Stimulated activated CD8-positive, alpha-beta memory T cell treated with anti-CD3 and anti-CD28 coated beads, Interleukin-7, amount 100 ng/mL, for 4 hours (primary cell): ENCODE results near the gene APOBEC2.
A peak's percentile ranks its signal among the peaks of the same experiment; 100 is the strongest.

Experiments used
- DNase-seq, 2 donors: peaks; one replicate each; pipeline ENCODE4 v3.0.0-alpha.2; 2020; ENCODE audit warnings: low read depth in 2 of 2

The APOBEC2 gene

DNA sequence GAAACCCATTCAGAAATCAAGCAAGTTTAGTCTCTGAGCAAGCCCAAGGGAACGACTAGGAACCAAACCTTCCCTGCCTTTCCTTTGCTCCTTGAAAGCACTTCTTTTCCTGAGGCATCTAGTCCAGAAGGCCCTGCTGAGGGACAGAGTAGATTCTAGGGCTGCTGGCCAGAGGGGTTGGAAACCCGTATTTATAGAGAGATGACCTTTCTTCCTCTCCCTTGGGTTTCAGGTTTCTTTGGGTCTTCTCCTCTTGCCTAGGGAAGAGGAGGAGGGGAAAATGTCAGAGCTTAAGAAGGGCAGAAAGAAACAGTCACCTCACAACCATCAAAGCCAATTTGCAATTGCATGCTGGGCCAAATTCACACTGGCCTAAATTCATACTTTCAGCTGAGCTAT is 5.8 kb downstream of the APOBEC2 start:
- no peak for DNase-seq

DNA sequence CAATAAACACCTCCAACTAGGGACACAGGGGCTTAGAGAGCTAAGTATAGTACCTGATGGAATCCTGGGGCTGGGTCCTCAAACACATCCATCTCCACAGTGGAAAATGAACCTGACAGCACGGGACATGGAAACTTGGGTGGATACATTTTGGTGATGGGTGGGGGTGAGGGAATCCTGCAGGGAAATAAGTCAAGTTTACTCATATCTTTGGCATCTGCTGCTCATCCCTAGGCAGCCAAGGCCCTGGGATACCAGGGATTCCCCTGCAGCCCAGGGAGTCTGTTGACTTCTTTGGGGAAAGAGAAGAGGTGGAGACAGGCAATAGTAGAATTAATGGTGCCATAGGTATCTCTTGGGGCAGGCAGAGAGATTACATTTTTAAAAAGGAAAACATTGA is 6.6 kb downstream of the APOBEC2 start:
- DNase-seq: no peak

DNA sequence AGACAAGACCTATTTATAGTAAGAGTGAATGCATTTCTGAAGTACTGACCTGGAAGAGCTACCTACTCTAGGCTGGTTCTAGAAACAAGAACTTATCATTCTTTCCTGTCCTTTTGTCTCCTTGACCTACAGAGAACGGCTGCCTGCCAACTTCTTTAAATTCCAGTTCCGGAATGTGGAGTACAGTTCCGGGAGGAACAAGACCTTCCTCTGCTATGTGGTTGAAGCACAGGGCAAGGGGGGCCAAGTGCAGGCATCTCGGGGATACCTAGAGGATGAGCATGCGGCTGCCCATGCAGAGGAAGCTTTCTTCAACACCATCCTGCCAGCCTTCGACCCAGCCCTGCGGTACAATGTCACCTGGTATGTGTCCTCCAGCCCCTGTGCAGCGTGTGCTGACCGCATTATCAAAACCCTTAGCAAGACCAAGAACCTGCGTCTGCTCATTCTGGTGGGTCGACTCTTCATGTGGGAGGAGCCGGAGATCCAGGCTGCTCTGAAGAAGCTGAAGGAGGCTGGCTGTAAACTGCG is 8.3 kb downstream of the APOBEC2 start:
- no peak for DNase-seq

DNA sequence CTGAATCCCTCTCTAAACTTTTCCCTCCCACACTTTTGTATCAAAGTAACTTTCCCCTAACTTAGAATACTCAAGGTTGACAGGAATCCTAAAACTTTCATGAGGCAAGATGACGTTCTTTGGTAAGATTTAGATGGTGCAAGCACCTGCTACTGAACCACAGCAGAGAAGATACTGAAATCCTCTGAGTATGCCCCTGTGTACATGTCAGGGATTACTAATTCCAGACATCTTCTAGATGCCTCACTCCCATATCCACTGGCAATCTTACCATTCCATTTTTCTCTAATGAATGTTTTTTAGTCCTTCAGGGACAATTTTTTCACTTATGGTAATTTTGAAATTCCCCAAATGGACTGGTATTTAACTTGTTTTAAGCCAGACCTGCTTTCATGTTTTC is 9.1 kb downstream of the APOBEC2 start:
- DNase-seq: no peak

DNA sequence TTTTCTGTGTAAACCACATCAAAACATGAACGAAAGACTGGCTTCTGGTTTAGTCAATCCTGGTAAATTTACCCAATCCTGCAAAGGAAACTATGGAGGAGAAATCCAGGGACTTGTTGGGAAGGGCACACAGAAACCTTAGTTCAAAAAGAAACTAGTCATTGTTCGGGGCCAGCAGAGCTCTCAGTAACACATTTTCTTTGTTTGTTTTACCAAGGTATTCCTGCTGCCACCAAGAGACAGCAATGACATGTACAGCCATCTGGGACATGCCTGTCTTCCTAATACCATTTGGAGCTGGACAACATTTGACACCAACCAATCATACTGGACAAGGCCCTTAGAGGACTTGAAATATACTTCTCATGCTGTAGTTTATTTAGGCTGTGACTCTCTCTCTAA is 10.9 kb downstream of the APOBEC2 start:
- DNase-seq: no peak

DNA sequence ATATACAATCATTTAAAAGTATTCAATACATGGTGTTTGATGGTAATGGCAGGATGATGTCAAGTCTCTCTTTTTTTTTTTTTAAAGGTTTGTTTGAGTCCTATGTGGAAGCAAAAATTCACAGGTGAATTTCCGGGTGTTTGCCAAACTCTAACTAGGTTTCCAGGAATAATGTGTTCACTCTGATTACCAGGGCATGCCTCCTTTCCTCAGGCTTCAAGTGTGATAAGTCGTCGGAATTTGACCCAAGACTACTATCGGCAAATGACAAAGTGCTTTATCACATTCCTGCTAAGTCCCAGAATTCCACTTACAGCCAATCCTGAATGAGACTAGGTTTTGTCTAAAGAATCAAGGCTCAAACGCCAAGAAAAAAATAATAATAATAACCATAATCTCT is 11.8 kb downstream of the APOBEC2 start:
- no peak for DNase-seq

DNA sequence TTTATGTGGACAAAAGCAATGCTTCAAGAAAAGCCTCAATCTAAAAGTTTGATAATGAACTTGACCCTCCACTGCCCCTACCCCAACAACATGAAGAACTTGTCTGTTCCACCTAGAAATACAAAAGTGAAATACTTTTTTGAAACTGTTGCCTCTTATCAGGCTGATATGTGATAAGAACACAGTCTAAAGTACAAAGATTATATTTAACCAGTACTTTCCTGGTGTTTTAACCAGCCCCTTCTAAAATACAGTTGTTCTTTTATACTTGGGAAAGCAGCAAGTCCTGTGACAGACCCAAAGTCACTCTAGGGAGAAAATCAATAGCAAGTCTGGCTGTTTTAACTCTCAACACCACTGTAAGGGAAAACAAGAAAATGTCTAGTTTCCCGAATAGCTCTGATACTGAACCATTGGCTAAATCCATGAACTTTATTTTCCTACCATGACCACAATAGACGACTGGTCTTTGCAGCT is 12.6 kb downstream of the APOBEC2 start:
- no peak for DNase-seq

DNA sequence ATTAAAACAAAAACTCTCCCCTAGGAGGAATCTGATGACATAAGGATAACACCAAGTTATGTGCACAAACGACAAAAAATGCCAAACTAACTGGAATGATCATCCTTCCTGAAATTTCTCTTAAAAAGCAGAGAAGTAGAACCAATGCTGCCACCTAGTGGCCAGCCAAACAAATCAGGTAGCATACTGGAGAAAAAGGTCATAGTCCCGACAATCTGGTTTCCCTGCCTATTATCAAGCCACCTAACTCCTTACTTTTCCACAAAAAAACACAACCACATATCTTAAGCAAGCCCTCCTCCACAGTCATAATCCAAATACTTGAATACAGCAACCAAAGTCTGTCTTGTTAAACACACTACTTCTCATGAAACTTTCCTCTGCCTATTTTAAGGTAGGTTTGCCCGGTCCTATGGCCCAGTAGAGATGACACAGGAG is 13.9 kb downstream of the APOBEC2 start:
- DNase-seq: peak; percentile 27 to 37

DNA sequence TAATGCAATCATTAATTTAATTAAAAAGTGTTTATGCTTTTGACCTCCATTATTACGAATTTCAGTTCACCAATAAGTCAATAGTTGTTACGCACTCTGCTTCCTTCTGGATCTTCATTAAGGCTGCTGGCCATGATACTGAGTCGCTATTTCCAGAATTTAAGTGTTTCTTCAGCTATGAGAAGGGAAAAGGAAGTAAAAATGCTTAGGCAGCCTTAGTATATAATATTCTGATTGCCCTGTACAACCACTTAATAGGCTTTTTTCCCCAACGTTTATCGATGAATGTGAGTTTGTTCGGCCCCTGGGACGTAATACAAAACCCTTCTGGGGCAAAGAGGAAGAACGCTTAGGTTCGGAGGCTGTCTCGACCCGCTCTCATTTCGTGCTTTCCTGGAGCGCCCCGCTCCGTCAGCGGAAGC is 18.5 kb downstream of the APOBEC2 start:
- peak in 1 of 2 donors; percentile 54 for DNase-seq

DNA sequence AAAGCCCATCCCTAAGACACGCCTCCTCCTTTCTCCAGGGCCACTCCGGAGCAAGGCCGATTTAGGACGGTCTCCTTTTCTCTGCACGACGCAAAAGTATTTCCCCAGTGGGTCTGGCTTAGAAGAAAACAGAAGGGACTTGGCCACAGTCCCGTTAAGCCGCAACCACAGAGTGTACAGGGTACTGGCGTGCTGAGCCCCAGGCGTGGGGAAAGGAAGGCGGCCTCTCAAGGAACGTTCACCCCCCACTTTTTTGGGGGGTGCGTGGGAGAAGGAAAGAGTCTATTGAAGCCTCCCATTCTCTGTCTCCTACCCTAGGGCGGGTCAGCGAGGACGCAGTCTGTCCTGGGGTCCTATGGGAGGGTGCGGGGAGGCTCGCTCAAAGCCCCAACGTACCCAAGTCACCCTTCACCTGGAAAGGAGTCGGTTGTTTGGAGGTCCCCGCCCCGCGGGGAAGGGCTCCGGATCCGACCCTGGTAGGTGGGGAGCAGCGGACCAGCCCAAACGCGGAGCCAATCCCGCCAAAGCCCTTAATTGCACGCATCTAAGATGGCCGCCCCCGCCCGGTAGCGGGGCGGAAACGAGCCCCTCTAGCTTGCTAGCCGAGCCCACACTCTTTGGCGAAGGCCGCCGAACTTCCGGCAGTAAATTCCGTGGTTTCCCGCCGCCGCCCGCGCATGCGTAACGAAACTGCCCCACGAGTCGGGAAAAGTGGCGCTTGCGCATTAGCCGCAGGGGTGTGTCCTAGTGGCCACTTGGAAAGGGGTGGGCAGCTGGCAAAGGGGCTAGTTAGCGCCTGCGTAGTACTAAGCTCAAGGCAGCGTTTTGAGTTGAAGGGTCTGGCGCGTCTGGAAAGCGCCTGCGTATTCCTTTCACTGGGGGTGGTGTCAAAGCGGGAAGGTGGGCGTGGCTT is 19.2 kb downstream of the APOBEC2 start, which contains the start of gene OARD1:
Gene OARD1, minus strand, starts transcription at position 434 of the 913 bp plus-strand sequence. CDS start 722 bp downstream, outside the sequence.
- DNase-seq: peak; percentile 99 to 100

DNA sequence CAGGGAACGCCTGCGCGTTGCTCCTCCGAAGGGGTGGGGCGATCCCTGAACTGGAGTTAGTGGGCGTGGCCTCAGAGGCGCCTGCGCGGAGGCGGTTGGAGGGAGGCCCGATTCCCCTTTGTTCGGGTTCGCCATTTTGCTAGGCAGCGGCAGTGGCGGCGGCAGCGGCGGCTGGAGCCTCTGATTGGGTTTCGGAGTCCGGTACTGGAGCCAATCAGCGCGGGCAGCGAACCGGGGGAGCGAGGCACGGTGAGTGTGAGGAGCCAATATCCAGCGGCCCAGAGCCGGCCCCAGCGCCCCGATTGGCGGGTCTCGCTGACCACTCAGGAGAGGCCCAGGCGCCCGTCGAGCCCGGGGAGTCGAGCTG is 19.8 kb downstream of the APOBEC2 start, which contains the start of gene NFYA:
Gene NFYA, plus strand, starts transcription at position 139 of the 367 bp plus-strand sequence. CDS start 6,116 bp downstream, outside the sequence.
- DNase-seq: peak in 1 of 2 donors; percentile 99

DNA sequence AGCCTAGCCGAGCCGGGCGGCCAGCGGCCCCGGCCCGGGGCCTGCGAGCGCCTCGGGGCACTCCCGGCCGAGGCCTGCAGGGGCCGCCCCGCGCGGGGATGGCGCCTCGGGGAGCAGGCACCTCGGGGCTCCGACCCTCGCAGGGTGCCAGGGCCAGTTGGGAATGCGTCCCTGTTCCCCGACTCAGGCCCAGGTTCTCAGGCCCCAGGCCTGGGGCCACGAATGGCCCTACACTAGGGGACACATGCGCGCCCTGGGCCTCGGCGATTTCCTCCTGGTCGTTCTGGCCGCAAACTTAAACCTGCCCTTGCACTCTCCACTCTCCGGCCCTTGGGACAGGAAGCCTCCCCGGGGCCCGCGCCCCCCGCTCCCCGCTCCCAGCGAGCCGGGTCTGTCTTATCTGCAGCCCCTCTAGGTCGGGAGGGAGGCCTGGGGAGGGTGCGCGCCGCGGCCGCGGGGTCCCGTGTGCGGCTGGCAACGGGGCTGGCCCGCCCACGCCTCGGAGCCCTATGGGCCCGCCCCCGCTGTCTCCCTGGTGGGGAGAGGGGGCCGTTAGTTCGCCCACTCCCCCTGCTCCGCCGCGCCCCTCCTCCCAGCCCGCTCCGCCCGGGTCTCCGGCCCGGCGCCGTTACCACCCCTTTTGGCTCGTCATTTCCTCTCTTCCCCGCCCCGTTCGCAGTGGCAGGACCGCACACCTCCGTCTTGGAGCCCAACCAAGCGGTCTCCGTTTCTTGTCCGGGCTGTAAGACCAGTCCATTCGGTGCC is 20.4 kb downstream of the APOBEC2 start:
- DNase-seq: peak; percentile 55 to 76

DNA sequence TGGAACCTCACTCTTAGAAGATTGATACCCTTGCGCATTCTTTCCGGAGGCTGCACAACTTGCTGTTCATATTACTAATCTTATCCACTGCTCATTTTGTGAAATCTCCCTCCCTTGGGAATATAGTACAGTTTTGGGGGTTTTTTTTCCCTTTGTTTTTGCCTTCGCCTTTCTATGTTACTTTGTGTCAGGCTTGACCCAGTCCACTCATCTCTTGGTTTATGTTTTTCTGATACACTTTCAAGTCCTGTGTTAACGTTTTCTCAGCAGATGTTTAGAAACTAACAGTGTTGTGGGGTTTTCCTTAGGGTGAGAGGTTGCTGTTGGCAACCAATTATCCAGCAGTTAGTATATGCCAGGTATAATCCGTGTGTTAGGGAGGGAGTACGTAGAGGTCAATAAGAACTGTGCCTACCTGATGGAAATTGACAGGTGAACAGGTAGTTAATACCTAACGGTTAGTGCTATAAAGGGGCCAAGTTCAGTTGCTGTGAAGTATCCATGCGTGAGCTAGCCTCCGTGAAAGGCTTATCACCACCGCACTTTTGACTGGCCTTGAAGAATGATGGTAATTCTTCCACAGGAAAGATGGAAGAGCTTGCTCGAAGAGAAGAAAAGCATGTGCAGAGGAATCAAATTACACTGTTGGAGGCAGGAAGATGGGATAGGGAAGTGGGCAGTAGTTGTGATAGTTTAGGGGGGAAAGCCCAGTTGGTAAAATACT is 21.1 kb downstream of the APOBEC2 start:
- no peak for DNase-seq

DNA sequence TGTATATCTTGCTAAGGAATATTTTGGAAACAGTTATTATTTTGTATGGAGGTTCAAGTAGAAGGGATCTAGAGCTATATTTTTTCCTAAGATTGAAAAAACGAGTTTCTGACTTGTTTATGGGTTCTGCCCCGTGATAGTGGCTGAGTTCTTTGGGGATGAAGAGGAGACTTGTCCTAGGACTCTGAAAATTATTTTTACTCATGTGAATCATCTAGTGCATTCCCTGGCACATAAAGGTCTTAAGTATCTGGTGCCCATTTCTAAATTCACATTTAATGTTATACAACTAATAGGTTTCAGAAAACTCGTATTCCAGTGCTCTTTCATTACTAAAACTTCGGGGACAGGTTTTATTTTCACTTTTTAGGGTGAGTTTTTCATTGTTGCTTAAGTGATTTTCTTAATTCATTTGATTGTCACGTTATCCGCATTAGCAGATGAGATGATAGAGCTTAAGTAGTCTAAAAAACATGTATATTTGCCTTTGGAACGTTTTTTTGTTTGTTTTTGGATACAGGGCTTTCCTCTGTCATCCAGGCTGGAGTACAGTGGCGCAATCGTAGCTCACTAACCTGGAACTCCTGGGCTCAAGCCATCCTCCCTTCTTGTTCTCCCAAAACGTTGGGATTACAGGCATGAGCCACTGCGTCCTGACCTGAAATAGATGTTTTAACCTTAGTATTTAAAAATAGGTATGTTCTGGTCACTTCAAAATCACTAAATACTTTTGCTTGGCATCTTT is 21.9 kb downstream of the APOBEC2 start:
- no peak for DNase-seq

DNA sequence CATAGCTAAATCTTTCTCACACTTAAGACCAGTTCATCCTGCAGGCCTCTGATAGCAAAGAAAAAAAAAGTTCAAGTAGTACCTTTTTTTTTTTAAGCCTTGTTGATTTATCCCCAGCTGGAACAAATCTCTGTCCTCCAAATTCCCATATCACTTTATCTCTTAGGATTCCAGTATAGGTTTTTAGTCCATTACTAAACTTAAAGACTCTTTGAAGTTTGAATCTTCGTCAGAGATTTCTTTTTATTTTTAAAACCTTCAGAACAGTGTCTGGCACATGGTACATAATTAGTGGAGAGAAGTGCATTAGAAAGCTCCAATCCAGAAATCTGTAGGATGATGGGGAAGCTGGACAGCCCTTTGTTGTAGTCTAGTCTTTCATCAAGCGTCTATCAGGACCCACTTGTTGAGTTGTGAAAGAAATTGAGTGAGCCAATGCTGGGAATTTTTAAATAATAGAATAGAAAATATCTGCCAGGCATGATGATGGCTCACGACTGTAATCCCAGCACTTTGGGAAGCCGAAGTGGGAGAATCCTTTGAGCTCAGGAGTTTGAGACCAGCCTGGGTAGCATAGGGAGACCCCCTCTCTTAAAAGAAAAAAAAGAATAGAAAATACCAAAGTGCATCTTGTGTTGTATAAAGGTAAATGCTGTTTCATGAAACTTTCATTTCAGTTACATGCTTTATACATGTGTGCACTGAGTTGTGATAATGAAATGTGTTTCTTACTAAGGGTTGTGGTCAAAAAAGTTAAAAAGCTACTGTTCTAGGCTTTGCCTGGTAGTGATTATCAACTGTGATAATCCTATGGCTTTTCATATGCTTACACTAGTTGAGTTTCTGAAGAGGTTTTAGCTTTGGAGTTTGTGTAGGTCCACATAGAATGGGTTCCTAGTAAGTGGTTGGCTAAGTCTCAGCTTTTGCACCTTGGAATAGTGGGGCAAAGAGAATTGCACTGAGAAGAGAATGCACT is 22.9 kb downstream of the APOBEC2 start:
- DNase-seq: no peak

DNA sequence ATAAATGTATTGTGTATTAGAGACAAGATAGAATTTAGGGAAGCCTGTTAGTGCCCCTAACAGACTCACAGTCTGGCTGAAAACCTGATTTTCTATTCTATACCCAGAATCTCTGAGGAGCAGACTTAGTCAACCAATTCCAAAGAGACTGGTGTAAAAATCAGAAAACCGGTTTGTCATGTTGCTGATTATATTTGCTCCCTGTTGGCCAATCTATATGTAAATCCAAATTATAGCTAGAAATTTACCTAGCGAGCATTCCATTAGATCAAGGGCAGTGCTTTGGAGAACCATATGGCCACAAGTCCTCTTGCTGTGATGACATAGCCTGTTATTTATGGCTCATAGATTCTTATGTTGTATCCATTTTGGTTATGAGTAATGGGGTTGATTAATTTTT is 24.5 kb downstream of the APOBEC2 start:
- DNase-seq: no peak

DNA sequence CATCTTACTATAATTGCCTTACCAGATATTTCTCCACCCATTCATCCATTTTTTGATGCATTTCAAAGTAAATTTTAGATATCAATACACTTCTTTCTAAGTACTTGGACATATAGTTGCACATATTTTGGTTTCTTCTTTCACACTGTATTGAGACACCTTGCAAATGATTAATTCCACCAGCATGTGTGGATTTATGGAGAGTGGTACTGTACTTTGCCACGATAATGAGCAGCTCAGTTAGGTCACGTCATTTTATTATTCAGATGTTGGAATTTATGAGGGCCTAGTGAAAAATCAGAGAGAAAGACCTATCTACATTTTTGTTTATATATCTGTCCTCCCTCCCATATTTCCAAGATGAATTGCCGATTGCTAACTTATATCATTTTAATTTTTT is 25.1 kb downstream of the APOBEC2 start:
- DNase-seq: no peak

DNA sequence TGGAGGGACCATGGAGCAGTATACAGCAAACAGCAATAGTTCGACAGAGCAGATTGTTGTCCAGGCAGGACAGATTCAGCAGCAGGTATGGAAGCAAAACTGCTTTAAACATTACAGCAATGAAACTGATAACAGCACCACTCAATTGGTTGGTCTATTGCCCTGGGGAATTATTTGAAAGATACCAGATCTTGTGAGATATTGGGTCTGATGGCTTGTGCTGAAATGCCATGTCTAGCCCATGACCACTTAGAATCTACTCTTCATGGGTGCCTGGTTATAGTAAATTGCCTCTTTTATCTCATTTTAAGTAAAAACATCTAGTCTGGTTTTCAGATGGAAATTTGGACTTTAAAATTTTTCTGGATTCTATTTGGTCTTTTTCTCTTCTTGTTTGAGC is 26.1 kb downstream of the APOBEC2 start:
- no peak for DNase-seq

DNA sequence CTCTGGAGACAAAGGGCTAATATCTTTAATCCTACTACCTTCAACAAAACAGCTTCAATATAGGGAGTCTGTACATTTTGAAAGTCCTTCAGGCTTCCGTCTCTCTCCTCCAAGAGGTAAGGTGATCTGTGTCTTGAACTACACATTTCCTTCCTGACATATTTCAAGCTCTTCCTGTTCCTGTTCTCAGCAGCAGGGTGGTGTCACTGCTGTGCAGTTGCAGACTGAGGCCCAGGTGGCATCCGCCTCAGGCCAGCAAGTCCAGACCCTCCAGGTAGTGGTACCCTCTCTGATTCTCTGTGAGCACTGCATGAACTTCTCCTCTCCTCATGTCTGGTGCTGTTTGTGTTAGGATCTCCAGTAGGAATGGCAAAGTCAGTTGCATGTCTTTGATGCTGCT is 27.6 kb downstream of the APOBEC2 start:
- no peak for DNase-seq

DNA sequence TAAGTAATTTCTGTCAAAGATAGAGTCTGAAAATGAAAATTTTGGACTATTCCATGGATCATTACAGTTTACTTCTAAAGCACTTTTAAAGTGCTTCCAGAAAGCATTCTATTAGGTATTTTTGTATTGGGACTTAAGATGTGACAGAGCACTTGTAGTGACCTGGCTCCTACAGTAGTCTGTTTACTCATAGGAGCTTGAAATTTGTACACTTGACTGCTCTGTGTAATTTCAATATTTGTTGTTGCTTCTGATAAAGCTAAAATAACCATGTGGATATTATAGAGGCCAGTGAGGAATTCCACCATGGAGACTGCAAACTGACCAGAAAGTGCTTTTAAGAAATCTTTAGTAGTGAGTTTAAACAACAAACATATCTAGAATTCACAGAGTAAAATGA is 30.1 kb downstream of the APOBEC2 start:
- no peak for DNase-seq
